ENCODE results near the gene SP100.
"Not testable (repeated sequence)": the region's sequence is repeated elsewhere in the genome, so short reads cannot be mapped to it uniquely, and the experiment has no call there.

SP100 gene

GRCh38 chr2:230471074-230471473, 55.1 kb downstream of the SP100 start:
- no peak for DNase-seq

GRCh38 chr2:230472621-230473018, 56.6 kb downstream of the SP100 start:
- peak; percentile 64 for DNase-seq

GRCh38 chr2:230473378-230473777, 57.4 kb downstream of the SP100 start:
- DNase-seq, result peak; percentile 46

- DNase-seq, result no peak
Observed at GRCh38 chr2:230475143-230475542, 59.1 kb downstream of the SP100 start.

- no peak for DNase-seq
Observed at GRCh38 chr2:230485801-230486341, 69.9 kb downstream of the SP100 start.

GRCh38 chr2:230491219-230491618, 75.2 kb downstream of the SP100 start:
- DNase-seq, result not testable (repeated sequence)

- DNase-seq, result no peak
Observed at GRCh38 chr2:230492107-230492506, 76.1 kb downstream of the SP100 start.

- no peak for DNase-seq
Observed at GRCh38 chr2:230494980-230495379, 79.0 kb downstream of the SP100 start.

- no peak for DNase-seq
Observed at GRCh38 chr2:230496891-230497290, 80.9 kb downstream of the SP100 start.

- no peak for DNase-seq
Observed at GRCh38 chr2:230498506-230499107, 82.6 kb downstream of the SP100 start.

- DNase-seq, result no peak
Observed at GRCh38 chr2:230502593-230502992, 86.6 kb downstream of the SP100 start.

- DNase-seq, result no peak
Observed at GRCh38 chr2:230503798-230504197, 87.8 kb downstream of the SP100 start.

GRCh38 chr2:230505162-230505561, 89.2 kb downstream of the SP100 start:
- DNase-seq, result no peak

GRCh38 chr2:230512955-230513748, 97.2 kb downstream of the SP100 start:
- no peak for DNase-seq

GRCh38 chr2:230520061-230520874, 104.3 kb downstream of the SP100 start:
- DNase-seq, result no peak

- DNase-seq, result no peak
Observed at GRCh38 chr2:230520875-230521155, 104.8 kb downstream of the SP100 start.

- DNase-seq, result no peak
Observed at GRCh38 chr2:230521386-230521785, 105.4 kb downstream of the SP100 start.

- DNase-seq, result no peak
Observed at GRCh38 chr2:230525682-230526081, 109.7 kb downstream of the SP100 start.

GRCh38 chr2:230537531-230537976, 121.6 kb downstream of the SP100 start:
- DNase-seq, result peak; percentile 16

GRCh38 chr2:230540332-230540731, 124.3 kb downstream of the SP100 start:
- peak; percentile 9 for DNase-seq

- DNase-seq, result peak; percentile 35
Observed at GRCh38 chr2:230541934-230542380, 126.0 kb downstream of the SP100 start.

- DNase-seq, result no peak
Observed at GRCh38 chr2:230542751-230543150, 126.8 kb downstream of the SP100 start.

- no peak for DNase-seq
Observed at GRCh38 chr2:230552181-230552580, 136.2 kb downstream of the SP100 start.
